8988T (cell line): ENCODE data around the gene TMPRSS6.
A peak's percentile ranks its signal among the peaks of the same experiment; 100 is the strongest.

Experiments used
- DNase-seq: peaks from one replicate; pipeline ENCODE4 v3.0.0; 2011

TMPRSS6 gene

DNA sequence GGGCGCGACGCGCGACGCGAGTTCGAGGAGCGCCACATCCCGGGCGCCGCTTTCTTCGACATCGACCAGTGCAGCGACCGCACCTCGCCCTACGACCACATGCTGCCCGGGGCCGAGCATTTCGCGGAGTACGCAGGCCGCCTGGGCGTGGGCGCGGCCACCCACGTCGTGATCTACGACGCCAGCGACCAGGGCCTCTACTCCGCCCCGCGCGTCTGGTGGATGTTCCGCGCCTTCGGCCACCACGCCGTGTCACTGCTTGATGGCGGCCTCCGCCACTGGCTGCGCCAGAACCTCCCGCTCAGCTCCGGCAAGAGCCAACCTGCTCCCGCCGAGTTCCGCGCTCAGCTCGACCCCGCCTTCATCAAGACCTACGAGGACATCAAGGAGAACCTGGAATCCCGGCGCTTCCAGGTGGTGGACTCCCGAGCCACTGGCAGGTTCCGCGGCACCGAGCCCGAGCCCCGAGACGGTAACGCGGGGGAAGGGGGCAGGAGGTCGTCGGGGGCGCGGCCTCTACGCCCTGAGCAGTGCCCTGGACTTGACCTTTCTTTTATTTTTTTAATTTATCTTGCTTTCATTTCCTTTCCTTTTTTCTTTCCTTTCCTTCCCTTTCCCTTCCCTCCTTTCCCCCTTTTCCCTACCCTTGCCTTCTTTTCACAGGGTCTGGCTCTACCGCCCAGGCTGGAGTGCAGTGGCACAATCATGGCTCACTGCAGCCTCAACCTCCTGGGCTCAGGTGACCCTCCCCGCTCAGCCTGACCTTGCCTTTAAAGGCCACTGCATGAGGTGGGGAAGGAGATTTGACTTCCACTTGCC is 85.0 kb downstream of the TMPRSS6 start:
- DNase-seq = no peak

DNA sequence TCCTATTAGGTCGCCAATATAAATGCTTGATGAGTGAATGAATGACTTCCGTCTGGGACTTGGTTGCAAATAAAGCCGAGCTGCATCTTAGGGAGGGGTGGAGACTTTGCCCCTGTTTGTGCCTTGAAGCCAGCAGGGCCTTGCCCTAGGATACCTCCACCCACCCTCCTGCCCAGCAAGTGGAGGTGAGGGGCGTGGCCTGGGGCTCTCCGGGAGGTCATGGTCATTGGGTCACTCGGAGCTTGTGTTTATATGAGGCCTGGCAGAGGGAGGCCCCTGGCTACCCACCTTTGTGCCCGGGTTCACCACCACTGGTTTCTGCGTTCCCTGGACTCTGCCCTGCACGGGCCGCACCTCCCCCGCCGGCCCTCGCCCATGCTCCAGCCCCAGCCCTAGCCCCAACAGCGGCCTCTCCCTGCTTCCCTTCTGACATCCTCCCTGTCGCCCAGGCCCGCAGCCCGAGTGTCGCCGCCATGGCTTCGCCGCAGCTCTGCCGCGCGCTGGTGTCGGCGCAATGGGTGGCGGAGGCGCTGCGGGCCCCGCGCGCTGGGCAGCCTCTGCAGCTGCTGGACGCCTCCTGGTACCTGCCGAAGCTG is 85.7 kb downstream of the TMPRSS6 start:
- DNase-seq = no peak

DNA sequence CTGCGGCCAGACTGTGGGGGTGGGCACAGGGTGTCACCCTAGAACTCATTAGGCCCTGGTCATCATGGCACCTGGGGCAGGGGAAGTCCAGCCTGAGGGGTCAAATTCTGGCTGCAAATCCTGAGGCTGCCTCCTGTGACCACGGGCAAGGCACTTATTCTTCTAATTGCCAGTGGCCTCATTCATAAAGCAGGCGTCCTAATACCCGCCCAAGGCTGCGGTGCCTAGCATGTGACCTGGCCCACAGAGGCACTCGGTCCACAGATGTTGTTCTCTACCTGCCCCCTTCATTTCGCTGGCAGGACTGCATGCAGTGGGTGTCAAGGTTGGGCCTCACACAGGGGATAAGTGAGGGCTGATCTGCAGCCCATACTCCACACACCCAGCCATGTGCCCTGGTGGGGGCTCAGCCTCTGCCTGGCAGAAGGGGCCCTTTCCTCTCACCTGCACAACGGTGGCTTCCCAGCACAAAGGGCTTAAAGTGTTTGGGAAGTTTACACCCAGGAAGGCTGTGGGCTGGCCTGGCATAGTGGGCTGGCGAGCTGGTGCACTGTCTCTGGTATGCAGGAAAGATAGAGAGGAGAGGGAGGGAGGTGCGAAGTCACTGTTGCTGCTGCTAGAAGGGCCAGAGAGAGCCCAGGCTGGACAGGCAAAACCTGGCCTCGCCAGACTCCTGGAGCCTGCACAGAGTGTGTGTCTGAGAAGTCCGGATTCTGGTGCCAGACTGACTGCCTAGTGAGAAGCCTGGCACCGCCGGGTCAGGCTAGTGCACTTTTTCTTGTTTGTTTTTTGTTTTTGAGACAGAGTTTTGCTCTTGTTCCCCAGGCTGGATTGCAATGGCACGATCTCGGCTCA is 86.8 kb downstream of the TMPRSS6 start:
- no peak for DNase-seq

DNA sequence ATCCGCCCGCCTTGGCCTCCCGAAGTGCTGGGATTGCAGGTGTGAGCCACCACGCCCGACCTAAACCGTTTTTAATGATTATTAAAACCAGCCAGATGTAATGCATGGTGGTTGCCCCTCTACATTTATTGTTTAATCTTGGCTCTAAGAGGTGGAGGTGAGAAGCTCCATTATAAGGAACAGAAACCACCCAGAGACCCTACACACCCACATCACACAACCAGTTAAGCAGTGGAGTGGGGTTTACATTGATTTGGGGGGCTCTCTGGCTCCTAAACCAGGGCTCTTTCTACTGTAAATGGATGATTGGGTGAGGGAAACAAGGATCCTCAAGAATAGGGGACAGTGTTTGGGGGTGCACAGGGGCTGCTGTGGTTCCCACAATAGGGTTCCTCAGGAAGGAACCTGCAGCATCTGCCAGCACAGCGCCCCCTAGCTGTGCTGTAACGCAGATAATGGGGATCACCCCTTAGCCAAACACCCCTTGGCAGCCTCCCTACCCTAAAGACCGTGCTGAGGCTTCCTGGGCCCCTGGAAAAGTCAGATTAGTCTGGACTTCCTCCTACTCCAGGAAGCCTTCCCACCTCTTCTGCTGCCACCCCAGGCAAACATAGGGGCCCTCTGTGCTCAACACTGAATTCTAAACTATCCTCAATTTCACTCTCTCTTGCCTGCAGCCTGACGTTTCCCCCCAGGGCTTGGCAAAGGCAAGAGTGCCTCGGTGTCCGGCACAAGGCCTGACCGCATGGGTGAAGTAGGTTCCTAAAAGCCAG is 87.6 kb downstream of the TMPRSS6 start:
- no peak for DNase-seq

DNA sequence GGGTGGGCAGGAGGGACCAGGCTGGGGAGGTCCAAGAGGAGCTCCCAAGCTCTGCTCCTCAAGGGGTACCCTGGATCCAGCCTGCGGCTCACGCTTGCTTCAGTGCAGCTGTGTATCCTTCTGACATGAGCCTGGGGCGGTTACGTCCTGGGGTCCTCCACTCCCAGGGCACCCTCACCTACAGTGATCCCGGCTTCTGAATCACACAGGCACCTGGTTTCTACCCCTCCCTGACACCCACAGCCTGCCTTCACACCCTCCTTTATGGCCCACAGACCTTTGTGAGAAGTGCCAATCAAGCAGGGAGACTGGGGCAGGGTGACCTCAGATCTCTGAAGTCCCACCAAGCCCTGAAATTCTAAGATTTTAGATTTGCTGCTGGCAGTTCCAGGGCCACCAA is 88.5 kb downstream of the TMPRSS6 start:
- no peak for DNase-seq

DNA sequence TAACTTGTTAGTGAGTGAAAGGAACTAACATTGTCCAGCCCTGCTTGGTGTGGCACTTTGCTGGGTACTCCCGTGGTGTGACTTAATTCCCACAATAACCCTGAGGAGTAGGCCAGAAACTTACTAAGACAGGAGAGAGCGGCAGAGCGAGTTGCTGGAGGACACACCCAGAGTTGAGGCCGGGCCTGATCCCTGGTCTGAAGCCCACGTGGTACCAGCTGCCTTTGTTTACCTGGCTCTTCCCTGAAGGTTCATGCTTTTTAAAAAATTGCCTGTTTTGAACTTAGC is 89.4 kb downstream of the TMPRSS6 start:
- no peak for DNase-seq

DNA sequence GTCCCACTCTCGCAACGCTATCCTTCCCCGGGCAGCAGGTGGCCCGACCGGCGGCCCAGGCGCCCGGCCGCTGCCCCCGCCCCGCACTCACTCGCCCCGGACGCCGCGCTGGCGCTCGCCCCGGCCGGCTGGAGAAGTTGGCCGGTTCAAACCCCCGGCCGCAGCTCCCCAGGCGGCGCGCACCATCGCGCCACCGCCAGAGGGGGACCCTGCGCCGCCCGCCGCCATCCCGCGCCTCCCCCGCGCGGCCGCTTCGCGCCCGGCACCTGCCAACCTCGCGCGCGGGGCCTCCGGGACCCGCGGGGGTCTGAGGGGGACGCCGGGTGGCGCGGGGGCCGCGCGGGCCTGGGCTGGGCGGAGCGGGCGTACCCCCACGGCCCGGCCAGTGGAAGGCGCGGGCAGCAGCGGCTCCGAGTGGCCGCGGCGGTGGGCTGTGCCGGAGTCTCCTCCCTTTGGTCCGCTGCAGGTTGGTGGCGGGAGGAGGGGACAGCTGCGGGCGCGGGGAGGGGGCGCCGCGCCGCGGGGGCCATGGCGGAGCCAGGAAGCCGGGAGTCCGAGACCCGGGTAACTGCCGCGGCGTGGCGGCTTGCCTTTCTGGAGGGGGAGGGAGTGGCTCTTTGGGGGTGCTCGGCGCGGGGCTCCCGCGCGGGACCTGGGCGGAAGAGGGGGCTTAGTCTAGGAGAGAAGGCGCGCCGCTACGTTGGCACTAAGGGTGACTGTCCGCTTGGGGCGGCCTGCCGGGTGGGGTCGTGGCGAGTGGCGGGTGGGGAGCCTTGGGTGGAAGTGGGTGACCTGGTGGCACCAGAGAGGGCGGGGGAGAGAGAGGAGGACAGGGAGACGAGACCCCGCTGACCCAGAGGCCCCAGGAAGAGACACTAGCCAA is 90.0 kb downstream of the TMPRSS6 start, which contains the start of the genes MPST and TST:
TSS of gene MPST (plus strand) at position 434 of the 883 bp plus-strand sequence. CDS start at position 529, 95 bp downstream.
TSS of gene TST (minus strand) at position 139 of the 883 bp plus-strand sequence. CDS start 715 bp downstream, outside the sequence.
- DNase-seq = peak; percentile 78

DNA sequence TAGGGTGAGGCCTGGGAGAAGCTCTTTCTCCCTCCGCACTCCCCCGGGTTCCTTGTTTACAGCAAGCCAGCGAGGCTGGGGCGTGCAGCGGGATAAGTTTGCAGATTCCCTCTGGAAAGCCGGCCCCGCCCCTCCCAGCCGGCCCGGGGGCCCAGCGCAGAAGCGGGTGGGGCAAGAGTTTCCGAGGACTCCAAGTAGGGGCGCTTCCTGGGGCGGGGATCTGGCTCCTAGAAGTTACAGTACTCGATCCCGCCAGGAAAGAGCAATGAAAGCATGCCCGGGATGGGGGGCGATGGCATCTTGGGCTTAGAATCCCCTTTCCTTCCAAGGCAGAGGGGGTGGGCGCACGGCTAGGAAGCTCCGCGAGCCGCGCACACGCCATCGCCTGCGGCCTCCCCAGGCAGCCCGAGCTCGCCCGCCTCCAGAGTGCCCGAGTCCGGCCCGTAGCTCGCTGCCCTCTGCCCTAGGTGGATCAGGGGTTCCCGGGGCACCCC is 90.7 kb downstream of the TMPRSS6 start:
- no peak for DNase-seq

DNA sequence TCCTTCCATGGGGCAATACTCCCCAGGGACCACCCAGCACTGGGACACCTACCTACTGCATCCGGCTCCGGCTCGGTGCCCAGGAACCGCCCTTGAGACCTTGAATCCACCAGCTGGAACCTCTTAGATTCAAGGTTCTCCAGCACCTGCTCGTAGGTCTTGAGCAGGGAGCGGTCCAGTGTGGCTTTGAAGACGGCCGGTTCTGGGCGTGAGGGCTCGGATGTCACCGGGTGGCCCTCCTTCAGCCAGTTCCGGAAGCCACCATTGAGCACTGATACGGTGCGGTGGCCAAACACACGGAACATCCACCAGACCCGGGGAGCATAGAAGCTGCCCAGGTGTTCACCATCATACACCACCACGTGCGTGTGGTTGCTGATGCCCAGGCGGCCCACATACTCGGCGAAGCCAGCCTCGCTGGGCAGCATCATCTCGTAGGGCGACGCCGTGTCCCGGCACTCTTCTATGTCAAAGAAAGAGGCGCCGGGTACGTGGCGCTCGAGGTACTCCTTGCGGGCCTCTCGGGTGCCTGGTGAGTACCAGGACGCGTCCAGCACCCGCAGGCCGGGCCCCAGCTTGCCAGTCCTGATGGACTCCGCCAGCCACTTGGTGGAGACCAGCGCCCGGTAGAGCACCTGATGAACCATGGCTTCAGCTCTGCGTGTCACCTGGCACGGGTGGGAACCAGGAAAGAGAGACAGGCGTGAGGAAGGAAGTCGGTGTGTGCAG is 91.3 kb downstream of the TMPRSS6 start:
- DNase-seq = no peak

DNA sequence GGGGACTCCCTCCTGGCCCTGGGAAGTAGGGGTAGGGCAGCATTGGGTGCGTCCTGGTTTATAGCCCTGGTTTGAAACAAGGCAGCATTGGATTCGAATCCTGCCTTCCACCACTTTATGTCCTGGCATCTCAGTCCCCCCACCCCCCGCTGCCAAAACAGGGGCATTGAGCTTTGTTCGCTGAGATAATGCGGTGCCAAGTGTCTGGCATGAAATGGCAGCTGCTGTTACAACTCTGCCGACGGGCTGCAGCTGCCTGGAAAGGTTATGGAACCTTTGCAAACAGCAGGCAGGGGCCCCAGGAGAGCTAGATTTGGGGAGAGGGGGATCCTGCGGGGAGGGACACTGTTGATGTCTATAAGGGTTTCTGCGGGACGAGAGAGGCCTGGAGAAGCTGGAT is 92.2 kb downstream of the TMPRSS6 start:
- DNase-seq = no peak

DNA sequence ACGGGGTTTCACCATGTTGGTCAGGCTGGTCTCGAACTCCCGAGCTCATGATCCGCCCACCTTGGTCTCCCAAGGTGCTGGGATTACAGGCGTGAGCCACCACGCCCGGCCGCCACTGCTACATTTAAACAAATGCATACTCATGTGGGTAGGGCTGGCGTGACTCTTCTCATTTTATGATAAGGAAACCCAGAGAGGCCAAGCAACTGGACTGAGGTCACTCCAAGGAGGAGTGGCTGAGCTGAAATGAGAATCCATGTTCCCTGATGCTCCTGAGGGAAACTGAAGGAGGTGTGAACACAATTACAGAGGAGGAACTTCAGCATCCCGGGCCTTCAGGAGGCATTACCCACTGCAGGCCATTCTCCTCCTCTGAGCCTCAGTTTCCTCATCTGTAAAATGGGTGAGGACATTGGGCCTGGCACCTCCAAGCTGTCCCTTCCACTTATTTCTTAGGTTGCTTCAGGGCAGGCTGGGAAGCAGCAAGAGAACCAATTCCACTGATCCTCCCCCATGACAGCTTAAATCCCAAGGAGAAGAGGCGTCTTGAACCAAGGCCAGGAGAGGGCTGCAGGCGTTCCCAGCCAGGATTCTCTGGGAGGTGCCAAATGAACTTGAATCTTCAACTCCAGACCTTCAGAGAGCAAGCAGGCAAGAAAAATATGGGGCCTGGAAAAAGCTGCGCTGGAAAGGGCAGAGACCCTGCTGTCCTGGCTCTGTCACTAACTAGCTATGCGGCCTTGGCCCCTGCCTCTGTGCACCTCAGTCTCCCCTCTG is 93.2 kb downstream of the TMPRSS6 start:
- no peak for DNase-seq

DNA sequence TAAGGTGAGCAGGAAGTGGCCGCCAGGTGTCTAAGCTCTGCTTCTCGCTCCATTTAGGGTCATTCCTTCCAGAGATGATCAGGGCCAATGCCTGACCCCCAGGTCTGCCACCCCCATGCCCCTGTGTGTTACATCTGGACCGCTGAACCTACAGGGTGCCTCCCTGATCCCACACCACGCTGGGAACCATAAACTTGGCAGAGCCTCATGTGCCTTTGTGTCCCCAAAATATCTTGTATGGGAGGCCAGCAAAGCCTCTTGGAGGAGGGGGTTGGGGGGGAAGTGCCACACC is 94.0 kb downstream of the TMPRSS6 start:
- no peak for DNase-seq
